ENCODE results near the gene PAX5.

Gene PAX5

DNA sequence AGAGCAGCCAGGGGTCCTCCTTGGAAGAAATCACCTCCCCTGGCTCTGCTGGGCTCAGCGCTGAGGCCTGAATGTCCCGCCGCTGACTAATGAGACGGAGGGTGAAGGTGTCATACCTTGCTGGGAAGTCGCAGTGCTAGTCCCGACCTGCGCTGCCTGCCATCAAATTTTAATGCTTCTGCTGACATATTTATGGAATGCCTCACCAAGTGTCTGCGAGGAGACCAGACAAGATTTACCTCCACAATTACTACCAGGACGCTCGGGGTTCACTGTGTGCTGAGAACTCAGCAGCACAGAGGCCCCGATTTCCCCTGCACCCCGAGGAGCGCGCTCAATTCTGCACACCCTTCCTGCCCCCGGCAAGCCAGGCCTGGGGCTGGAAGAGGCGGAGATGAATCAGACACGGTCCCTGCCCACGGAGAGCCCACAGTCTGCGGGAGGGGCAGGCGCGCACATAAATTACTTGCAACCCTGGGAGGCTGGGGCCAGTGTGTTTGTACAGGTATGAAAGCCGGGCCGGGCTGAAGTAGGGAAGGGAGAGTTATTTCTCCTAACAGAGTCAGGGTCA, 175.2 kb downstream of the PAX5 start:
- no peak for DNase-seq (ENCODE audit: low spot score)

DNA sequence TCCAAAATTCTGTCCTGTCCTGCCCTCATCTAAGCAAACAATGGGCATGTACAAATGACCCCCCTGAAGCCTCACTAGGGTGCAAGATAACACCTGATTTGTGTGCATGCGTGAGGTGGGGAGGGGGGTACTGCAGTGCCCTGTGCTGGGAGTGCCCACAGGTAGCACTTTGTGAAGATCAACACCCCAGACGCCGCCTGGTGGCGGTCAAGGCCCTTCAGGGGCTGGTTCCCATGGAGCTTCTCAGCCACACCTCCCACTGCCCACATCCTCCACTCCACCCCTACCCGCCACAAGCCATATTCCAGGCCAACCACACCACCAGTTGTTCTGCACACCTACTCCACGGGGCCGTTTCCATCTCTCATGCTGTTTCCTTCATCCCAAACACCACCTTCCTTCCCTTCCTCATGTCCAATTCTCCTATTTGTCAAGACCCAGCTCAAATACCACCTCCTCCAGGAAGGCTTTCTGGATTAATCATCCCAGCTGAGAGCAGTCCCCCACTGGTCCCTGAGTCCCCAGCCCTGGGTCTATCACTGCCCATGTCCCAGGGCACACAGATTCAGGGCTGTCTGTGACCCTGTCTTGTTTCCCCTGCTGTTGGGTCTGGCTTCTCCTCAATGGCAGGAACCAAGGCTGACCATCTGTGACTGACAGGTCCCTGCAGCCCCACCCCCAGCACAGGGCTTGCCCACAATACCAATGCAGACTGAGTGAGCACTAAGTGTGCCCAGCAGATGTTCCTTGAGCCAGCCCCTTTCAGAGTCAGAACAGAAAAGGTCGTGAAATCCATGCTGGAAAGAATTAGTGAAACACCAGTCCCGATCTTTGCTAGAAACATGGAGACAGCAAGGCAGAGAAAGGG, 178.4 kb downstream of the PAX5 start:
- DNase-seq (ENCODE audit: low spot score): no peak

DNA sequence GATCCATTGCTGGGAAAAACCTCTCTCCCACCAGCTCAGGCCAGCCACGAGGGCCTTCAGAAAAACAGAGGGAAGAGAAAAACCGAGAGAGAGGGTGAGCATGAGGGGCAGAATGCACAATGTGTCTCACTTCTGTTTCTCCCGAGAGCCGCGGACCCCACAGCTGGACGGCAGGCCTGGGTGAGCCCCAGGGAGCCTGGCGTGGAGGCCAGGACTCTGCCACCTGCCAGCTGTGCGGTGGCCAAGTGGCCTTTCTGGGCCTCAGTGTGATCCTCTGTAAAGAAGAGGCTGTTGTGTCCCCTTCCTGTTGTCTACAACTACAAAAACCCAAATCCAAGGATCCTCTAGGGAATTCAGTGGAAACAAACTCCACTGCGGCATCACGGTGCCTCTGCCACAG, 179.3 kb downstream of the PAX5 start:
- no peak for DNase-seq (ENCODE audit: low spot score)

DNA sequence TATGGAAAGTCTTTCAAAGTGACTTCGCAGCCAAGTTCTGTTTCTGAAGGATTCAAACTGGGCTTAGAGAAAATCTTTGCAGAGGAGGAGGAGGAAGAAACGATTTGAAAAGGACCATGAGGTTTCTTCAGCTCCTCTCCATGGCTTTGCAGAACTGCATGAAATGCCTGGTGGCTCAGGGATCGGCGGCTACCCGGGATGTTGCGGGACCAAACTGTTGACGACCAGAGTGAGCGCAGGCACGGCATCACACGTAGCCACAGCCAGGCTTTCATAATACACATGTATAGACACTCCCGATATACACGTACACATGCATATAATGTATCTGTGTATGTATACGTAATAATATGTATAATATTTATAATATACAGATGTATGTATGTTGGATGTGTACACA, 180.0 kb downstream of the PAX5 start:
- no peak for DNase-seq (ENCODE audit: low spot score)

DNA sequence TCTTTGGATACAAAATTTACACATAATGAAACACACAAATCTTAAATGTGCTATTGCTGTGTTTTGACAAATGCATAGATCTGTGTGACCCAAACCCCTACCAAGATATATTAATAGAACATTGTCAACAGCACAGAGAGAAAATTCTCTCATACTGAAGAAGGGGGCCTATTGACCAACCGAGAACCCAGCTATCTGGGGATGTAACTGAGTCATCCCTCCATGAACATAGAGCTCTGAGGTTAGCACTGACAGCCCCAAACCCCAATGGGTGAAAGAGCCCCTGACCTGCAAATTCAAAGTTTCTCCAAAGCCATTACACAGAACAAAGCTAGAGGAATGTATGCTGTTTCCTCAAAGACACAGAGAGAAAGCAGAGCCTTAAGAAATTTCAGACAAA, 180.8 kb downstream of the PAX5 start:
- DNase-seq (ENCODE audit: low spot score): no peak

DNA sequence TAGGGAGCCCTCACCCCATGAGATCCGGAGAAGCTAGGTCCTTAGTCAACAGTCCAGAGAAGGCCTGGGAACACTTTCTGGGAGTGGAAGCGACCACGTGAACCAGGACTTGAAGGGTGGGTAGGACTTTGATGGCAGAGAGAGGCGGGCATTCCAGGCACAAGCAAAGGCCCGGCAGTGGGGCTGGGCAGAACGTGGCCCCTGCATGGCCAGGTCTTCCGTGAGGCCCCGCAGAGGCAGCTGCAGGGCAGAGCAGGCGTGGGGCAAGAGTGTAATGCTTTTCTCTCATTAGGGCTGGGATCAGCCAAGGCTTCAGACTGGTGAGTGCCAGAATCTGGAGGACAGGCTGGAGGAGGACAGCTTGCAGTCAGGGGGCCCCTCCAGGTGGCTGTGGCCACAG, 184.1 kb downstream of the PAX5 start:
- DNase-seq (ENCODE audit: low spot score): no peak

DNA sequence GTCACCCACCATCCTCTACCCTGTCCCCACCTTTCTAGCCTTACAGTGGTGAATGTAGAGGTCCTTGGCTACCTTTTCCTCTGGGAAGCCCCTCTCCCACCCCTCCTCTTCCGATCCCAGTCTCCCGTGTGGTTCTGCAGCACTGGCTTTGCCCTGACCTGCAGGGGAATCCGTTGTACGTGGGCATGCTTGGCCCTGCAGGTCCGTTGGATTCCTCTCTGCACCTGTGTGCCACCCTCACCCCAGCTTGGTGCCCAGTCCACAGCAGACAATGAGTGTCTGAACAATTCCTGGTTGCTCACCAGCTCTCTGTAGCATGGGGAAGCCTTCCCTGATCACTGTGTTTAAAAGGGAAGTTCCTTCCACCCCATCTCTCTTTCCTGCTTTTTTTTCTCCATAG, 185.1 kb downstream of the PAX5 start:
- DNase-seq (ENCODE audit: low spot score): no peak

DNA sequence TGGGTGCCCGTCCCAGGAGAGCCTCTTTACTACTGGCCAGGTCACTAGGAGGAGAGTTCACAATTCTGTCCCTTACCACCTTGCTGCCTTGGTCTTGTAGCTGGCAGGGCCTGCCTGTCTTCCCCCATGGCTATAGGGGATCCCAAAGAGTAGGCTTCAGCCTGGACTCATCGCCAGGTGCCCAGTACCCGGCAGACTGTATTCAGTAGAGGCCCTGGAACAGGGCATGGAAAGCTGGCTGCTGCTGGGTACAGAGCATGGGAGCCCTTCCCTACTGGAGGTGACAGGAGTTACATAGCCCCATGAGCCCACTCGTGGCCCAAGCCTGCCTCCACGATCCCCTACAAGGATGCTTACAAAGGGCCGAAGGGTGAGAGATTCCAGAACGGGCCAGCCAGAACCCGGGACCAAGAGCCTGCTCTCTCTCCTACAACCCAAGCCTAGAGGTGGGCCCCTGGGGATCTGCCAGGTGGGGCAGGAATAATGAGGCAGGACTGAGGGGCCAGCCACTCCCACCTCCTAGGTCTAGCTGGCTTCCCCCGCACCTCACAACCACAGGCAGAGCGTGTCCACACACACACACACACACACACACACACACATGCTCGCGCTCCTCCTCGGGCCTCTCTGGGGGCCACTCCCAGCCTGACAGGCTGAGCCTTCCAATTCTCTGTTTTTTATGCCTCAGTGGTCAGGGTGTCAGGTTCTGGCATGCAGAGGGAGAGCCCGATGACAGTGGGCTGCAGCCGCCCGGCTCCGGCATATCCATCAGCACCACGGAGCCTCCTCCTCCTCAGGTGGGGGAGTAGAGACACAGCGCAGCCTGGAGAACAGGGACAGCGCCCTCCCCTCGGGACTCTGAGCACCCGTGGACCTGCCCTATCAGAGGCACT, 186.0 kb downstream of the PAX5 start:
- DNase-seq (ENCODE audit: low spot score): no peak

DNA sequence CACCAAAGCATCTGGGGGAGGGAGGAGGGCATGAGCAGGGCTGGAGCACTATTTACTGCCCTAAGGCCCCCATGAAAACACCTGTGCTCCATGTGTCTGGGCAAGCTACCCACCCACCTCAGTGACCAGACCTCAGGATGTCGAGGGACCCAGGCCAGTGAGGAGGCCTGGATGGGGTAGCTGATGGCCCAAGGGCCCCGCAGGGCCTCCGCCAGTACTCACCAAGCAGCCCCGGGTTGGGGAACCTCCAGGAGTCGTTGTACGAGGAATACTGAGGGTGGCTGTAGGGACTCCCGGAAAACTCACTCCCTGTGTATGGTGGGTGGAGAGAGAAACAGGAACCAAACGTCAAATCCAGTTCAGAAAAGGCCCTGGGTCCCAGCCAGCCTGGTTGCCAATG, 187.4 kb downstream of the PAX5 start:
- no peak for DNase-seq (ENCODE audit: low spot score)

DNA sequence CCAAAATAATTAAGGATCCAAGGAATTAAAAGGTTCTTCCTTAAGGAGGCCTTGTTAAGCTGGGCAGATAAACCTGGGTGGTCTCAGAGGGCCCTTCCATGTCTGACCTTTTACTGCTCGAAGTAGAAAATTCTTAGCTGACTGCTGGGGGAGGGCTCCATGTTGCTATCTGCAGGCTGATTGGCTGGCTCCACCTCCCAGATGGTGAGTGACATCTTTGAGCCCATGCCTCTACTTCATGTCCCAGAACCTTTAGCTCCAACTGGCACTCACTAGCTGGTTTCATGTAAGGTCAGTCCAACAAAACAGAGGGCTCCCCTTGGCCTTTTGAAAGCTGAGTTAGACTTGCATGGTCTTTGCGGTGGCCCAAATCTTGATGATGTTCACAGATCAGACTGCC, 188.2 kb downstream of the PAX5 start:
- DNase-seq (ENCODE audit: low spot score): no peak

DNA sequence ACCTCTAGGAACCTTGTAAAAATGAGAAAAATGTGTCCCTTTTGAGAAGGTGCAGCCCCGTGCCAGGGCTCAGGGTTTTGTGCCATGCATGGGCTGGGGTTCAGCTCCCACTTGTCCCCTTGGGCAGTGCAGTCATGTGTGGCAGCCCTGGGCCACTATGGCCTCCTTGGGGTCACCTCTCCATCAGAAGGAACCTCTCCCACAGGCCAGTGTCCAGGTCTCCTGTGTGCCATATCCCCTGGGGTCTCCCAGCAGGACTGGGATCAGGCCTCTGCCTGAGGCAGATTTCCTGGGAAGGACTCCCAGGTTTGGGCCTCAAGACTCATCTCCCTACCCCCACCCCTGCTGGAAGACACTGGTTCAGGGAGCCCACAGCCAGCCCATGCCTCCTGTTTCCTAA, 189.1 kb downstream of the PAX5 start:
- DNase-seq (ENCODE audit: low spot score): no peak

DNA sequence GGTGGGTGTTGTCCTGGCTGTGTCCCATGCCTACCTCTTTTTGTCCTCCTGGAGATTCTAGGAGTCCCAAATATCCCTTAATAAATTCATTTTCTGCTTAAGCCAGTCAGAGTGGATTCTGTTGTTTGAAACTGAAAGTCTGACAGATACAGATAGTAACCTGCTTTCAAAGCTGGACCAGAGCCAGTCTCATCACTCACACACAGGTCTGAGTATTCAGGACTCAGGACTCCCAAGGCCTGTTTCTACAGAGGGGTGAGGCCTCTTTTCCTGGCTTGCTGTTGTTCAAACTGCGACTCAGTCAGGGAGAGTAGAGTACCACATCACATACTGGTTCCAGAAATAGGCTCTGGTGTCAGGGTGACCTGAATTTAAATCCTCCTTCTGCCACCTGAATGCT, 190.1 kb downstream of the PAX5 start:
- DNase-seq (ENCODE audit: low spot score): no peak

DNA sequence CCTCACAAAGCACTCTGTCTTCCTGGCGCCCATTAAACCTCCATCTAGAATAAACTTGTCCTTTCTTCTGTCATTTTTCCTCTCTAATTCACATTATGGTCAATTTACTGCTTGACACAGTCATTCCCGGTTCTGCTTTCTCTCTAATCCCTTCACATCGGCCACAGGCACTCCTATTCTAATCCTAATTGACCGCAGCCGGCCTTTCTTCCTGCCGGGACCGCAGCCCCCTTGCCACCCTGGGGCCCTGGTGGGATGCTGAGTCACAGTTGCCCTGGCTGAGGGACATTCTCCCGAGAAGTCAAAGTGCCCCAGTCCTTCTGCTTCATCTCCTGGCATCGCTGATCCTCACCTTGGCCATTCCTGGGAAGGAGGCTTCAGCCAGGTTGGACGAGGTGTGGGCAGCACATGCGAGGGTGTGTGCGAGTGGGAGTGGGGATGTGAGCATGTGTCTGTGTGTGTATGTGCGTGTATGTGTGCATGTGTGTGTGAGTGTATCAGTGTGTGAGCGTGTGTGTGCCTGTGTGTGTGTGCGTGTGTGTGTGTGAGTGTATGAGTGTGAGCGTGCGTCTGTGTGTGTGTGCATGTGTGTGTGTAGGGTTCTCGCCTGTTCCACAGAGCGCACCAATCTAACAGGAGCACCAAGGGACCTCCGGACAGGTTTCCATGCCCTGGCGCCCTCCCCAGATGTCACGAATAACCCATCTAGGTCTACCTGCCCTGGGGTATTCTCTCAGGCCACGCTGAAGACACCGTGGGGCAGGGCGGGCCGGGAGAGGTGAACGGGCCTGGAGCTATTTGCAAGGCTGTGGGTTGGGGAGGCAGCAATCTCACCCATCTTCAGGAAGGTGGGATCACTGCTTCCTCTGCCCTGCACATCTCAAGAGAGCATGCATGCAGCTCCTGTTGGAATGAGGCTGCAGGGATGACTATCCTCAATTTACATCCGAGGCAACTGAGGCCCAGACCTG, 191.2 kb downstream of the PAX5 start:
- no peak for DNase-seq (ENCODE audit: low spot score)

DNA sequence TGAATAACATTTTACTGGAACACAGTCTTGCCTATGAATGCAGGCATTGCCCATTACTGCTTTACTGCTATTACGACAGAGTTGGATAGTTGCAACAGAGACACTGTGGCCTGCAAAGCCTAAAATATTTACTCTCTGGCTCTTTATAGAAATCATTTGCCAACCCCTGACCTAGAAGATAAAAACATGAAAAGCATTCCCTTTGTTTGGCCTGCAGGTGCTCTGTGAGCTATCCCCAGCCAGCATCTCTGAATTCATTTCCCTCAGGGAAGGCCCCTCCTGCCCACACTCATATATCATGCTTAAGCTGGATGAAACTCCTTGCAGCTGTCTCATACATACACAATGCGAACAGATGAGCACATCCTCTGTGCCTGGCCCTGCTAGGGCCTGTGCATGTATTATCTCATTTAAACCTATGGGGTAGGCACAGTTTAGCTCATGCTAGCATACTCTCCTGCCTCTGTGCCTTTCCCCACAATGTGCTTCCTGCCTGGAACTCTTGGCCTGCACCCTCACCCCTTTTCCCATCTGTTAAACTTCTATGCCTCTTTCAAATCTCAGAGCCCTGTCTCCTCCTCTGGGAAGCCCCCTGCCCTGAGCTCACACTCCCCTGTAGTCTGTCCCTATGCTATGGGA, 193.1 kb downstream of the PAX5 start:
- no peak for DNase-seq (ENCODE audit: low spot score)

DNA sequence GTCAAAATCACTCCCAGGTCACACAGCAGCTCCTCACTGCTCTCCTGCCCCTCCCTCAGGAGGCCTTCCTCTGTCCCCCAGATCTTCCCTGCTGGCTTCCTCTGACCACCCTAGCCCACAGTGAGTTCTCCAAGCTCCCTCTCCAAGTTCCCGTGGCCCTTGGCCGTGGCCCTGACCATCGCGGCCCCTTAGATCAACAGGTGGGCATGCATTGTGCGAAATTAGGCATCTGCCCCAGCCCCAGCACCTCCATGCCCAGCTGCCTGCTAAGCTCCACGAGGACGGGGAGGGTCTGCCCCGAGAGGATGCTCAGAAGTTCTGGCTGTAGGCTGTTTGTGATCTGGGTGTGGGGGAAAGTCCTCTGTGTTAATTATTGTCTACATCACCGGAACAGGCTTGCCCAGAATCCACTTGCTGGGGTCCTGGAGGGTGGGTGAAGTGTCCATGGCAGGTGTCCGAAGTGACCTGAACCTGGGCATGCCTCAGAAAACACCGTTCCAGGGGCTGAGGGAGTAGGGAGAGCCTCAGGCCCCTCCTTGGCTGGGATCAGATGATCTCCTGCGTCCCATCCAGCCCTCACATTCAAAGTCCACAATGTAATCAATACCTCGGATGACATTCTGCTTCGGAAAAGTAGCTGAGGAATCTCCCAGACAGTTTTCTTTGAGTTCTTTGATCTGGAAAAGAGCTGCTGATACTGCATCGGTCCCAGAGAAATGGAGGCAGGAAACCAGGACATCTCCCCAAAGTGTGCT, 194.8 kb downstream of the PAX5 start:
- DNase-seq (ENCODE audit: low spot score): no peak

DNA sequence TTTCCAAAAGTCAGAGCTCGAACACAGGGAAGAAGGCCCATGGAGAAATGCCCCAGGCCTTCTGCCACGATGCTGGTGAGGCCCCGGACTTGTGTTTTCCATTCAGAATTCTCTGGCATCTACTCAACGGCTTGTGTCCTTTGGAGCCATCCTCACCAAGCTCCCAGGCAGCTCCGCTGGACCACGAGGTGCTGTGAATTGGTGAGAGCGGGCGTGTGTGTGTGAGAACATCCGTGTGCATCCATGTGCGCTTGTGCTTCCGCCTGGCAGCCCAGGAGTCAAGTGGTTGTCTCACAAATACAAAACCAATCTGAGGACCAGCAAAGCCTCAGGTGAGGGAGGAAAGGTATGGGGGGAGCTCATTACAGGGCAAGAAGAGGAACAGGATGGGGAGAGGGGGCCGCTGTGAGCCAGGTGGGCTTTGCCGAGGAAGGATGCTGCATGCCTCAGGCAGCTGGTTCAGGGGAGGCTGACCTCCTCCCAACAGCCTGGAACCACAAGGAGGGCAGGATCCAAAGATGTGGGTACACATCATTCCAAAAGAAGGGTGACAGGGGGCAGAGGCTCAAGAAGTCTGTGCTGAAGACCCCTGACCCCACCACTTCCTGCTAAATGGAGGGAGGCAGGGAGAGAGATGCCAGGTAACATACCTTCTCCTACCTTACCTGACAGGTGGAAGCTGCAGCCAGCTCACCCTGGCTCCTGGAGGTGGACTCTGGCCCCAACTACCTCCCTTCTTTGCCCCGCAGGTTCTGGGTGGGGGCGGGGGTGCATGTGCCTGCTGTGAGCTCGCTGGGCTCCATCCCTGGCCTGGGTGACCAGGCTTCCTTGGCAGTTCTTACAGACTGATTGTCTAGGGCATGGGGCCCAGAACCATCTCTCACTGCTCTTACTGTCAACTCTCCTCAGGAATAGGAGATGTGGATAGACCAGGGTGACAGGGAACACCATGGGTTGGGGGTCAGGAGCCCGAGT, 196.3 kb downstream of the PAX5 start:
- no peak for DNase-seq (ENCODE audit: low spot score)

DNA sequence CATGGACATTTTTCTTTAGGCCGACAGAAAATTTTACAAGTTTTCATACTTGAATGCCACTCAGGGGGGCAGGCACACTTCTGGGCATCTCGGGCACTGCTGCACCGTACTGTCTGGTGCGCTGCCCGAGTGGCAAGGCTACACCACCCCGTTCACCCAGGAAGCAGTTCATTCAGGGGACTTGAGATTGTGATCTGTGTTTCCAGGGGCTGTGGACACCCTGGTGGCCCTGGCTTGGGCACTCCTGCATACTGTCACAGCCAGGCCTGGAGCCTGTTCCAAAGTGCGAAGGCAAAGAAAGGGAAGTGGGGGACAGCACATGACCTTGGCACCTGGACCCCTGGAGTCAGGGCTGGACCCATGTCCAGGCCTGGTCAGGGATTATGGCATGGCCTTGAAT, 197.6 kb downstream of the PAX5 start:
- DNase-seq (ENCODE audit: low spot score): no peak

DNA sequence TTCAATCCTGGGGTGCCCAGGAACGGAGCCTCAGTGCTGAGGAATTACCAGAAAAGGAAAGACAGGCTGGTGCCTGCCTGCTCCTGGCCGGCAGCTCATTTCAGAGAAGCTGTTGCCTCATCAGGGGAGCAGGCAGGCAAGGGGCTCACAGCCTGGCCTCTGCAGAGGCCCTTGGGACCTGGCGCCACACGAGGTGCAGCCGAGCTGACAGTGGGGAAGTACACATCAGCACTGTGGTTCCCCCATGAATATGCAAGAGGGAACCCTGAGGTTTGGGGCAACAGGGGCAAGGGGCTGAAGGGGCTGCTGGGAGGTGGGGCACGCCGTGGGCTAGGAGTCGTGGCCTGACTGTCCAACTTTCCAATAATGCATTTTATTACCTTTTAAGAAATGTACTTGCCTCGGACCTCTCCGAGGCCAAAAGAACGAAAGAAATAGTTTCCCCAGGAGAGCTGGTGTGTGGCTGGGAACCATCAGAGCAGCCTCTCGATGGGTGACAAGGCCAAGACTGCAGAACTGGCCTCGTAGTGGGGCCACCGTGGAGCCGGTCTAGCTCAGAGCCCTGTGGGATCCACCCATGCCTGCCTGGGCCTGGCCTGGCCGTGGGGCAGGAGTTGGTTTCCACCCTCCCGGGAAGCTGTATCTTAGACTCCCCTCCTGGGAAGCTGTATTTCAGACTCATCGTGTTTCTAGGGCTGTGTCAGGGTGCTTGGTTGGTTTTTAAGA, 198.6 kb downstream of the PAX5 start:
- no peak for DNase-seq (ENCODE audit: low spot score)

DNA sequence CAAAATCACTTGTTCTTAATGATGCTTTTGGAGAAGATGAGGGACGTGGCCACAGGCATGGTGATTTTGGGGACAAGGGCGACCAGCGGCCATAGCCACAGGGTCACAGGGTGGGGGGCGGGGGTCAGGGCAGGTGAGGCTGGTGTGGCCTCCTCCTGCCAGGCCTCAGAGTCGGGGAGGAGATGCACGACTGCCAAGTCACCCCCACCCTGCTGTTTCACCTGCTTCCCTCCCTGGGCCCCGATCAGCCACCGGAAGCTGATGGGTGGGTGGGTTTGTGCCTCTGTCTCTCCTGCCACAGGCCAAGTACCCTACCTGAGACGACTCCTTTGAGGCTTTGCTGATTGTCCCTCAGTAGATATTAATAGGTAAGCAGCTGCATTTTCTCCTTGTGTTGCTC, 199.3 kb downstream of the PAX5 start:
- no peak for DNase-seq (ENCODE audit: low spot score)

Measured in CD4-positive, alpha-beta T cell treated with Interleukin-6 at 100 ng/mL for 8 hours (primary cell).